Aortic smooth muscle cell (primary cell): ENCODE measurements around the gene ENPP5. TPM values are rescaled to one million over a fixed set of nuclear protein-coding genes. Genes with fewer than 3 reads are reported as not detected.

Experiments
- total RNA-seq: library from RNA; depleted of rRNA; stranded (reverse); fragments of >200 nt; gene quantifications from 2 replicates; pipeline ENCODE4 v1.2.3, GENCODE V29; 2014

ENPP5 gene, protein sequence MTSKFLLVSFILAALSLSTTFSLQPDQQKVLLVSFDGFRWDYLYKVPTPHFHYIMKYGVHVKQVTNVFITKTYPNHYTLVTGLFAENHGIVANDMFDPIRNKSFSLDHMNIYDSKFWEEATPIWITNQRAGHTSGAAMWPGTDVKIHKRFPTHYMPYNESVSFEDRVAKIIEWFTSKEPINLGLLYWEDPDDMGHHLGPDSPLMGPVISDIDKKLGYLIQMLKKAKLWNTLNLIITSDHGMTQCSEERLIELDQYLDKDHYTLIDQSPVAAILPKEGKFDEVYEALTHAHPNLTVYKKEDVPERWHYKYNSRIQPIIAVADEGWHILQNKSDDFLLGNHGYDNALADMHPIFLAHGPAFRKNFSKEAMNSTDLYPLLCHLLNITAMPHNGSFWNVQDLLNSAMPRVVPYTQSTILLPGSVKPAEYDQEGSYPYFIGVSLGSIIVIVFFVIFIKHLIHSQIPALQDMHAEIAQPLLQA
- total RNA-seq = 0.87 and 4.5 TPM in 2 replicates

DNA sequence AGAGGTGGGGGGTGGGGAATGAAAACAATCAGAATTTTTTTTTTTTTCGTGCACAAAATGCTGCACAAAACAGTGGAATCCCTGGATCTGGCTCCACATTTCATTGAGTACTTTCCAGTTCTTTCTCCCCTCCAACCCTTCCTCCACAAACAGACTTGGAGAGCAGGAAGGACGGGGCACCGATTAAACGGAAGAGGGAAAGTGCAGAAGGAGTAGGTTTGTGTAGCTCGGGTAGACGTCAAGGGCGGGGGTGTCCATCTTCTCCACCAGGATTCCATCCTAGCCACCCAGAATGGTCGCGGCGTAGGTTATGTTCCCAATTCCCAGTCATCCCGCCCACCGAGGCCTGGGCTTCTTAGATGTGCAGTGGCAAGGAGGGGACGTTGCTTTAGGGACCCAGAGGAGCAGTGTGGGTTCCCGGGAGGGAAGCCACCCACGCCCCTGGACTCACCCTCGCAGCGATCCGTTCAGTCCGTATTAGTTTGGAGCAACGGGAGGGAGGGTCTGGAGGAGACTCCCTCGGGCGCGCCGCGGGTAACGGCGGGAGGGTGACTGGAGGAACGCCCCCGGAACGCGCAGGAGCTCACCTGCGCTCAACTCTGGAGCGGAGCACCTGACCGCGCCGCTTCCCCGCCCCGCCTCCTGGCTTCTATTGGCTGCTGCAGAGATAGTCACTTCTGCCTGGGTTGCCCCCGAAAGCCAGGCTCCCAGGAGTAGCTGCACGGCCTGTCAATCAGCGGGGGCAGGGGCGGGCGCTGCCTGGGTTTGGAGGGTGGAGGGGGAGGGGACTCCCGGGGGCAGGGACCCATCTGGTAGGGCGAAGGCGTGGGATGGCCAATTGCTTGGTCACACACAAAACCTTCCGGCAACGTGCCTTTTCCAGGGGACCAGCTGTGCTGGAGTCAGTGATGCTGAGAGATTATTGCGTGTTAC, at the start of gene ENPP5:
ENPP5 (minus strand) TSS at position 624 of the 933 bp plus-strand sequence. CDS start 2,718 bp downstream, outside the sequence.

GRCh38 chr6:46129629-46130511, 40.9 kb downstream of the ENPP5 start, which contains the start of gene ENPP4:
Gene ENPP4 (plus strand): TSS chr6:46129989. CDS start chr6:46139584, 9,595 bp downstream.

Other genes with a start within 250 kb of the ENPP5 start
- not detected in 2 replicates for gene CLIC5, start 155.1 kb downstream of the ENPP5 start, total RNA-seq
- gene ENPP4, start 41.0 kb downstream of the ENPP5 start, total RNA-seq = 7.3 and 21.3 TPM in 2 replicates